A673 (cell line): ENCODE results near the gene C14orf132.

Source experiments
- CTCF ChIP-seq: fragments of 300-800, 200-600 bp; sonication (generic); conservative IDR thresholded peaks from 2 replicates; pipeline ENCODE4 v1.5.1; 2017; ENCODE audit warnings: low read depth, mild to moderate bottlenecking, antibody characterized with exemption, low read length, moderate library complexity, mixed read lengths
- EZH2 ChIP-seq: fragments of 200-600 bp; sonication (generic); IDR thresholded peaks from 2 replicates; pipeline ENCODE4 v1.6.1; 2017; ENCODE audit warnings: borderline replicate concordance, low read depth, mild to moderate bottlenecking, mixed read lengths, antibody characterized with exemption, low read length; ENCODE audit not compliant: poor library complexity, severe bottlenecking

GRCh38 chr14:96106891-96107290, 67.7 kb downstream of the C14orf132 start:
- TF ChIP-seq CTCF (no peak), EZH2 (no peak)
